Neural cell (in vitro differentiated cells): ENCODE data around the gene ENTREP3.
"Not testable (repeated sequence)": the region's sequence is repeated elsewhere in the genome, so short reads cannot be mapped to it uniquely, and the experiment has no call there.

ENCODE experiments used
- EP300 ChIP-seq: fragments of 450-650 bp; conservative IDR thresholded peaks from 2 replicates; pipeline ENCODE4 v1.6.1; 2014; ENCODE audit warnings: antibody characterized with exemption, mild to moderate bottlenecking, moderate library complexity; ENCODE audit not compliant: poor library complexity, severe bottlenecking
- MXI1 ChIP-seq: fragments of 450-650 bp; conservative IDR thresholded peaks from 2 replicates; pipeline ENCODE4 v1.6.1; 2014; ENCODE audit warnings: antibody characterized with exemption, mild to moderate bottlenecking; ENCODE audit not compliant: poor library complexity, severe bottlenecking
- POLR2AphosphoS5 ChIP-seq: IDR thresholded peaks from 2 replicates; pipeline ENCODE4 v1.6.1; 2012
- RAD21 ChIP-seq: fragments of 450-650 bp; conservative IDR thresholded peaks from 2 replicates; pipeline ENCODE4 v1.6.1; 2014; ENCODE audit warnings: antibody characterized with exemption, mild to moderate bottlenecking, moderate library complexity
- SMC3 ChIP-seq: fragments of 450-650 bp; conservative IDR thresholded peaks from 2 replicates; pipeline ENCODE4 v1.6.1; 2014; ENCODE audit warnings: antibody characterized with exemption, mild to moderate bottlenecking, moderate library complexity; ENCODE audit not compliant: poor library complexity
- TAF1 ChIP-seq: IDR thresholded peaks from 2 replicates; pipeline ENCODE4 v1.6.1; 2012; ENCODE audit warnings: low read depth
- TF ChIP-seq, protein P1 (sequence below): fragments of 450-650 bp; IDR thresholded peaks from 2 replicates; pipeline ENCODE4 v1.5.1; 2014; ENCODE audit warnings: antibody characterized with exemption, mild to moderate bottlenecking, moderate library complexity; ENCODE audit not compliant: poor library complexity, severe bottlenecking
- TF ChIP-seq, protein P2 (sequence below): IDR thresholded peaks from 2 replicates; pipeline ENCODE4 v1.6.1; 2012; ENCODE audit warnings: borderline replicate concordance

DNA sequence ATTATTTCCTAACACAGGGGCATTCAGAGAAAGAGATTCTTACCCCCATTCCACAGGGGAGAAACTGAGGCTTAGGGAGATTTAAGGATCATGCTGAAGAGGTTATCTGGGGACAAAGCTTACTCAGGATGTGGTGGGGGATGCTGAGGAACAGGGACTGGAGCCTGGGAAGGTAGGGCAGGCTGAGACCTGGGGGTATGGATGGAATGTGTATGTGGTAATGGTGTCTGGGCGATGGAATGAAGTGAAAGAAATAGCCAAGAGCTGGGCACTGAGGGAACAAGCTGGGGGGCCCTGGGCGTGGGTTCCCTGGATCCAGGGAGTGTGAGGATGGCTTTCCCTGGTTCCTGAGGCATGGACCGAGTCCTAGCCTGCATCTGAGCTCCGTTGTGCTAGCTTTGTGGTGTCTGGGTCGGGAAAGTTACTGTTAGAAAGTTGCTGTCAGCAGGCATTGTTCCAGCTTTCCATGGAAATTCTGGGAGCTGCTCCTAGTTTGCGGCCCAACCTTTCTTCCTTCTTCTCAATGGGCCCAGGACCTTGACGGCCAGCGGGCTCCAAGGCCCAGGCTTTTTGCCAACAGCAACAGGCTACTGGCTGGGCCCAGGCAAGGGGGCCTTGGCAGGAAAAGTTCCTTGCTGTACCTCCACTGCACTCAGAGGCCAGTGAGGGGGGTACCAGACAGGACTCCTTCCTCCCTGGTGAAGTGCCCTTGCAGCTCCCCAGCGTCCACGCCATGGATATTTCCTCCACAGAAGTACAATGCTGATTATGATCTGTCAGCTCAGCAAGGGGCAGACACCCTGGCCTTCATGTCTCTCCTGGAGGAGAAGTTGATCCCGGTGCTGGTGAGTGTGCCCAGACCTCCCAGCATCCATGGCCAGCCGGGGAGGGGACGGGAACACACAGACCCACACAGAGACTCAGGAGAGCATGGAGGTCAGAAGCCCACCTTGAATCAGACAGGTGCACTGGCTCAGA is 23.0 kb downstream of the ENTREP3 start:
- TF ChIP-seq, protein P1, sequence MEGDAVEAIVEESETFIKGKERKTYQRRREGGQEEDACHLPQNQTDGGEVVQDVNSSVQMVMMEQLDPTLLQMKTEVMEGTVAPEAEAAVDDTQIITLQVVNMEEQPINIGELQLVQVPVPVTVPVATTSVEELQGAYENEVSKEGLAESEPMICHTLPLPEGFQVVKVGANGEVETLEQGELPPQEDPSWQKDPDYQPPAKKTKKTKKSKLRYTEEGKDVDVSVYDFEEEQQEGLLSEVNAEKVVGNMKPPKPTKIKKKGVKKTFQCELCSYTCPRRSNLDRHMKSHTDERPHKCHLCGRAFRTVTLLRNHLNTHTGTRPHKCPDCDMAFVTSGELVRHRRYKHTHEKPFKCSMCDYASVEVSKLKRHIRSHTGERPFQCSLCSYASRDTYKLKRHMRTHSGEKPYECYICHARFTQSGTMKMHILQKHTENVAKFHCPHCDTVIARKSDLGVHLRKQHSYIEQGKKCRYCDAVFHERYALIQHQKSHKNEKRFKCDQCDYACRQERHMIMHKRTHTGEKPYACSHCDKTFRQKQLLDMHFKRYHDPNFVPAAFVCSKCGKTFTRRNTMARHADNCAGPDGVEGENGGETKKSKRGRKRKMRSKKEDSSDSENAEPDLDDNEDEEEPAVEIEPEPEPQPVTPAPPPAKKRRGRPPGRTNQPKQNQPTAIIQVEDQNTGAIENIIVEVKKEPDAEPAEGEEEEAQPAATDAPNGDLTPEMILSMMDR = not testable (repeated sequence)
- TF ChIP-seq, protein P2, sequence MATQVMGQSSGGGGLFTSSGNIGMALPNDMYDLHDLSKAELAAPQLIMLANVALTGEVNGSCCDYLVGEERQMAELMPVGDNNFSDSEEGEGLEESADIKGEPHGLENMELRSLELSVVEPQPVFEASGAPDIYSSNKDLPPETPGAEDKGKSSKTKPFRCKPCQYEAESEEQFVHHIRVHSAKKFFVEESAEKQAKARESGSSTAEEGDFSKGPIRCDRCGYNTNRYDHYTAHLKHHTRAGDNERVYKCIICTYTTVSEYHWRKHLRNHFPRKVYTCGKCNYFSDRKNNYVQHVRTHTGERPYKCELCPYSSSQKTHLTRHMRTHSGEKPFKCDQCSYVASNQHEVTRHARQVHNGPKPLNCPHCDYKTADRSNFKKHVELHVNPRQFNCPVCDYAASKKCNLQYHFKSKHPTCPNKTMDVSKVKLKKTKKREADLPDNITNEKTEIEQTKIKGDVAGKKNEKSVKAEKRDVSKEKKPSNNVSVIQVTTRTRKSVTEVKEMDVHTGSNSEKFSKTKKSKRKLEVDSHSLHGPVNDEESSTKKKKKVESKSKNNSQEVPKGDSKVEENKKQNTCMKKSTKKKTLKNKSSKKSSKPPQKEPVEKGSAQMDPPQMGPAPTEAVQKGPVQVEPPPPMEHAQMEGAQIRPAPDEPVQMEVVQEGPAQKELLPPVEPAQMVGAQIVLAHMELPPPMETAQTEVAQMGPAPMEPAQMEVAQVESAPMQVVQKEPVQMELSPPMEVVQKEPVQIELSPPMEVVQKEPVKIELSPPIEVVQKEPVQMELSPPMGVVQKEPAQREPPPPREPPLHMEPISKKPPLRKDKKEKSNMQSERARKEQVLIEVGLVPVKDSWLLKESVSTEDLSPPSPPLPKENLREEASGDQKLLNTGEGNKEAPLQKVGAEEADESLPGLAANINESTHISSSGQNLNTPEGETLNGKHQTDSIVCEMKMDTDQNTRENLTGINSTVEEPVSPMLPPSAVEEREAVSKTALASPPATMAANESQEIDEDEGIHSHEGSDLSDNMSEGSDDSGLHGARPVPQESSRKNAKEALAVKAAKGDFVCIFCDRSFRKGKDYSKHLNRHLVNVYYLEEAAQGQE = not testable (repeated sequence)
- TF ChIP-seq POLR2AphosphoS5, MXI1, EP300, TAF1, SMC3, RAD21: not testable (repeated sequence)
